Testis (tissue), 2 donors: ENCODE results near the gene PDZD7.

Experiments
- POLR2A ChIP-seq: fragments of 450-650 bp; IDR thresholded peaks from one replicate; pipeline ENCODE4 v1.6.1; 2017; ENCODE audit warnings: antibody characterized with exemption, mild to moderate bottlenecking, moderate library complexity
- TF ChIP-seq, protein P1 (sequence below), 3 experiments: fragments of 450-650 bp in 2 of 3; fragments of 200-600 bp in 1 of 3; sonication (generic) in 1 of 3; IDR thresholded peaks; one replicate each; pipeline ENCODE4 v1.5.1; 2016 to 2019; ENCODE audit warnings: antibody characterized with exemption in 3 of 3, mild to moderate bottlenecking in 2 of 3, moderate library complexity in 1 of 3

DNA sequence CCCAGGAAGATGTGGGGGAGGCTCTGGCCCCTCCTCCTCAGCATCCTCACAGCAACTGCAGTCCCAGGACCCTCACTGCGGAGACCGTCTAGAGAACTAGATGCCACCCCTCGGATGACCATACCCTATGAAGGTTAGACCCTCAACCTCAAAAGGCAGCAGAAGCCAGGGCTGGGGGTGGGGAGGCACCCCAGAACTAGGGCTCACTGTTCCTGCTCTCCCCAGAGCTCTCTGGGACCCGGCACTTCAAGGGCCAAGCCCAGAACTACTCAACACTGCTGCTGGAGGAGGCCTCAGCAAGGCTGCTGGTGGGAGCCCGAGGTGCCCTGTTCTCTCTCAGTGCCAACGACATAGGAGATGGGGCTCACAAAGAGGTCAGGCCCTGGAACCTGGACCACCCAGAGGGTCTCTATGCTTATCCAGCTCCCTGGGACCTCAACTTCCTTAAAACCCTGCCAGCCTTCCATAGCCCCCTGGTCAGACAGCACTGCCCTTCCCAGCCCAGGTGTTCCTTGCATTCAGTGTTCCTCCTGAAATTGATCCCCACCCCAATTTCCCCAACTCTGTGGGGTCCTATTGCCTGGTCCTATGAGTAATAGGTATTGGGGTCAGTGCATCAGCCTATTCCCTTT is 57.9 kb downstream of the PDZD7 start:
- TF ChIP-seq, protein P1, sequence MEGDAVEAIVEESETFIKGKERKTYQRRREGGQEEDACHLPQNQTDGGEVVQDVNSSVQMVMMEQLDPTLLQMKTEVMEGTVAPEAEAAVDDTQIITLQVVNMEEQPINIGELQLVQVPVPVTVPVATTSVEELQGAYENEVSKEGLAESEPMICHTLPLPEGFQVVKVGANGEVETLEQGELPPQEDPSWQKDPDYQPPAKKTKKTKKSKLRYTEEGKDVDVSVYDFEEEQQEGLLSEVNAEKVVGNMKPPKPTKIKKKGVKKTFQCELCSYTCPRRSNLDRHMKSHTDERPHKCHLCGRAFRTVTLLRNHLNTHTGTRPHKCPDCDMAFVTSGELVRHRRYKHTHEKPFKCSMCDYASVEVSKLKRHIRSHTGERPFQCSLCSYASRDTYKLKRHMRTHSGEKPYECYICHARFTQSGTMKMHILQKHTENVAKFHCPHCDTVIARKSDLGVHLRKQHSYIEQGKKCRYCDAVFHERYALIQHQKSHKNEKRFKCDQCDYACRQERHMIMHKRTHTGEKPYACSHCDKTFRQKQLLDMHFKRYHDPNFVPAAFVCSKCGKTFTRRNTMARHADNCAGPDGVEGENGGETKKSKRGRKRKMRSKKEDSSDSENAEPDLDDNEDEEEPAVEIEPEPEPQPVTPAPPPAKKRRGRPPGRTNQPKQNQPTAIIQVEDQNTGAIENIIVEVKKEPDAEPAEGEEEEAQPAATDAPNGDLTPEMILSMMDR (IDR thresholded peaks at IDR 0.05), result no peak
- TF ChIP-seq POLR2A, result no peak
